Measurements from ENCODE around the gene CCNL2.
"Not testable (repeated sequence)": the region's sequence is repeated elsewhere in the genome, so short reads cannot be mapped to it uniquely, and the experiment has no call there.

CCNL2 gene

DNA sequence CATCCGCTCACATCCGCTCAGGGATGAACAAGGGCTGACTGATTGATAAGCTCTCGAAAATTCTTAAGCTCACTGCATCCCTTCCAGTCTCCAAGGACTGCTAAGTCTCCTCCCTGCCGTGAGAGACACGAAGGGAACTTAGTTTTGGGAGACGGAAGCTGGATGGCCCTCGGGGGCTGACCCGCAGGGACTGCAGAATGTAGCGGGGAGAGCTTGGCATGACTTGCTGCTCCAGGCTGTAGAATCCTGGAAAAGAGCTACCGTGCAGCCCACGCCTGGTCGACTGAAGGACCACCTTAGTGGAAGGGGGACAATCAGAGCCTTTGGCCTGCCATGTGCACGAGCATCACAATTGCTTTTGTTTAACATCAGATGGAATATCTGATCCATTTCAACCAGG lies 16.6 kb upstream of the CCNL2 start:
- TF ChIP-seq EZH2phosphoT487 (IDR thresholded peaks at IDR 0.05; ENCODE audit: borderline replicate concordance): no peak
- TF ChIP-seq, protein P1, sequence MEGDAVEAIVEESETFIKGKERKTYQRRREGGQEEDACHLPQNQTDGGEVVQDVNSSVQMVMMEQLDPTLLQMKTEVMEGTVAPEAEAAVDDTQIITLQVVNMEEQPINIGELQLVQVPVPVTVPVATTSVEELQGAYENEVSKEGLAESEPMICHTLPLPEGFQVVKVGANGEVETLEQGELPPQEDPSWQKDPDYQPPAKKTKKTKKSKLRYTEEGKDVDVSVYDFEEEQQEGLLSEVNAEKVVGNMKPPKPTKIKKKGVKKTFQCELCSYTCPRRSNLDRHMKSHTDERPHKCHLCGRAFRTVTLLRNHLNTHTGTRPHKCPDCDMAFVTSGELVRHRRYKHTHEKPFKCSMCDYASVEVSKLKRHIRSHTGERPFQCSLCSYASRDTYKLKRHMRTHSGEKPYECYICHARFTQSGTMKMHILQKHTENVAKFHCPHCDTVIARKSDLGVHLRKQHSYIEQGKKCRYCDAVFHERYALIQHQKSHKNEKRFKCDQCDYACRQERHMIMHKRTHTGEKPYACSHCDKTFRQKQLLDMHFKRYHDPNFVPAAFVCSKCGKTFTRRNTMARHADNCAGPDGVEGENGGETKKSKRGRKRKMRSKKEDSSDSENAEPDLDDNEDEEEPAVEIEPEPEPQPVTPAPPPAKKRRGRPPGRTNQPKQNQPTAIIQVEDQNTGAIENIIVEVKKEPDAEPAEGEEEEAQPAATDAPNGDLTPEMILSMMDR (conservative IDR thresholded peaks at IDR 0.05; ENCODE audit: low read length): no peak
- Histone ChIP-seq H3K9me3 (ENCODE audit: insufficient read depth, low read depth, low read length) (no peaks in the 10 kb centered on the region; the same call in 1 of the 2 replicates), H2AFZ (ENCODE audit: low read length) (no peak overlapping the region)

DNA sequence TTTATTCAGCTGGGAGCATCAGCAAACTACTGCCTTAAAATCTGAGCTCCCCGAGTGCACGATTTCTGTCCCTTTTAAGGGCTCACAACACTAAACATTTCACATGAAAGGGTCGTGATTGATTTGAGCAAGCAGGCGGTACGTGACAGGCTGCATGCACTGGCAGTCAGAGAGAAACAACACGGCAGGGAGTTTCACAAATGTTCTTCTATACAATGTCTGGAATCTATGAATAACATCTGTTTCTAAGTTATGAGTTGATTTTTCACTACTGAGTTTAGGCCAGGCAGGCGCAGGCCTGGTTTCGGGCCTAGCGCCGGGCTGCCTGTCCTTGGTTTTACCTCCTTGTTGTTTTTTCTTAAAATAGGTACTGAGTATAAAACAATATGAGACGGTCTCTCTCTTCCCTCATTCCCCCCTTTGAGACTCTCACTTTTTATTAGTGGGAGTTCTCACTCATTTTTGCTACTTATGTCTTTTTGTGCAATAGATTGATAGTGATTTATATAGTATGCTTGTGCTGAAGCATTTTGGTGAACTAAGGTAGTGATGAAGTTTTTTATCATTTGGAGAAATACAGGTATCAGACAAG lies 13.3 kb upstream of the CCNL2 start:
- H3K4me1 ChIP-seq (ENCODE audit: insufficient read depth, low read length, poor library complexity, severe bottlenecking); H3K9ac ChIP-seq (ENCODE audit: low read depth, low read length, poor library complexity, severe bottlenecking); H3K9me2 ChIP-seq (replicated peaks; ENCODE audit: low read depth, low read length); H3K4me3 ChIP-seq (ENCODE audit: low read length, poor library complexity, severe bottlenecking); H3K36me3 ChIP-seq (ENCODE audit: insufficient read depth, low read length); H3K9me3 ChIP-seq (ENCODE audit: insufficient read depth, low read depth, low read length); H3F3A ChIP-seq (ENCODE audit: low read depth); H3K4me2 ChIP-seq (ENCODE audit: low read depth, low read length, poor library complexity, severe bottlenecking); H2AFZ ChIP-seq (ENCODE audit: low read length); H3K27me3 ChIP-seq (ENCODE audit: insufficient read depth, low read length, poor library complexity, severe bottlenecking): not testable (repeated sequence)
- Histone ChIP-seq H3K79me2 (ENCODE audit: insufficient read depth, low read length) (peaks cover 24% of the 10 kb centered on the region), H4K20me1 (ENCODE audit: insufficient read depth, low read length, poor library complexity, severe bottlenecking) (peaks cover 16% of the 10 kb centered on the region)

More for the DNA sequence above, 16.6 kb upstream of the CCNL2 start:
- no peak overlapping the region for H3K4me3 ChIP-seq (ENCODE audit: low read length, poor library complexity, severe bottlenecking)
- H3K9ac ChIP-seq (ENCODE audit: low read depth, low read length, poor library complexity, severe bottlenecking): no peak overlapping the region
- no peaks in the 10 kb centered on the region for H3F3A ChIP-seq (ENCODE audit: low read depth)
- H3K9me2 ChIP-seq (replicated peaks; ENCODE audit: low read depth, low read length): no peaks in the 10 kb centered on the region
- no peaks in the 10 kb centered on the region for H3K4me1 ChIP-seq (ENCODE audit: insufficient read depth, low read length, poor library complexity, severe bottlenecking)
- H3K4me2 ChIP-seq (ENCODE audit: low read depth, low read length, poor library complexity, severe bottlenecking): no peak overlapping the region
- H3K27me3 ChIP-seq (ENCODE audit: insufficient read depth, low read length, poor library complexity, severe bottlenecking): no peaks in the 10 kb centered on the region
- no peaks in the 10 kb centered on the region for H3K79me2 ChIP-seq (ENCODE audit: insufficient read depth, low read length)
- no peaks in the 10 kb centered on the region for H3K36me3 ChIP-seq (ENCODE audit: insufficient read depth, low read length)
- no peaks in the 10 kb centered on the region for H4K20me1 ChIP-seq (ENCODE audit: insufficient read depth, low read length, poor library complexity, severe bottlenecking)

DNA sequence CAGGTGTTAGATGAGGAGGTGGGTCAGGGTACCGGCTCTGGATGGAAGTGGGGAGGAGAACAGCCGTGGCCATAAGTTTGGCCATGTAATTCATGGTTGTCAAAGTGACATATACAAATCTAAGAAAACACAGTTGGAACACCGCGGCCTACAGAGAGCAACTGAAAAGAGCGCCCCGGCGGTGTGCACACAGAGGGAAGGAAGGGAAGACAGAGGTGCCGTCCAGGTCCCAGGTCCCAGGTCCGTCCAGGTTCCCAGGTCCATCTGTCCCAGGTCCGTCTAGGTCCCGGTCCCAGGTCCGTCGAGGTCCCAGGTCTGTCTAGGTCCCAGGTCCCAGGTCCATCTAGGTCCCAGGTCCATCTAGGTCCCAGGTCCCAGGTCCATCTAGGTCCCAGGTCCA lies 12.5 kb upstream of the CCNL2 start:
- H3K9ac ChIP-seq (ENCODE audit: low read depth, low read length, poor library complexity, severe bottlenecking): no peak overlapping the region

DNA sequence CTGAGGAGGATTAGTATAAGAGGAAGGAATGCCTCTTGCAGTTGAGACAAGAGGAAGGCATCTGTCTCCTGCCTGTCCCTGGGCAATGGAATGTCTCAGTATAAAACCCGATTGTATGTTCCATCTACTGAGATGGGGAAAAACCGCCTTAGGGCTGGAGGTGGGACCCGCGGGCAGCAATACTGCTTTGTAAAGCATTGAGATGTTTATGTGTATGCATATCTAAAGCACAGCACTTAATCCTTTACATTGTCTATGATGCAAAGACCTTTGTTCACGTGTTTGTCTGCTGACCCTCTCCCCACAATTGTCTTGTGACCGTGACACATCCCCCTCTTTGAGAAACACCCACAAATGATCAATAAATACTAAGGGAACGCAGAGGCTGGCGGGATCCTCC lies 11.1 kb upstream of the CCNL2 start:
- not testable (repeated sequence) for H3K4me3 ChIP-seq (ENCODE audit: low read length, poor library complexity, severe bottlenecking)

More for the DNA sequence above, 12.5 kb upstream of the CCNL2 start:
- H3K9me3 ChIP-seq (ENCODE audit: insufficient read depth, low read depth, low read length): no peaks in the 10 kb centered on the region; the same call in 1 of the 2 replicates
- H3K4me2 ChIP-seq (ENCODE audit: low read depth, low read length, poor library complexity, severe bottlenecking): no peak overlapping the region
- peaks cover 17% of the 10 kb centered on the region for H4K20me1 ChIP-seq (ENCODE audit: insufficient read depth, low read length, poor library complexity, severe bottlenecking)
- peaks cover 6% of the 10 kb centered on the region for H3K4me1 ChIP-seq (ENCODE audit: insufficient read depth, low read length, poor library complexity, severe bottlenecking)
- no peaks in the 10 kb centered on the region for H3F3A ChIP-seq (ENCODE audit: low read depth)
- H3K4me3 ChIP-seq (ENCODE audit: low read length, poor library complexity, severe bottlenecking): no peak overlapping the region
- TF ChIP-seq, protein P1 (conservative IDR thresholded peaks at IDR 0.05; ENCODE audit: low read length): no peak
- TF ChIP-seq EZH2phosphoT487 (IDR thresholded peaks at IDR 0.05; ENCODE audit: borderline replicate concordance): no peak
- no peak overlapping the region for H2AFZ ChIP-seq (ENCODE audit: low read length)
- H3K27me3 ChIP-seq (ENCODE audit: insufficient read depth, low read length, poor library complexity, severe bottlenecking): no peaks in the 10 kb centered on the region
- H3K9me2 ChIP-seq (replicated peaks; ENCODE audit: low read depth, low read length): no peaks in the 10 kb centered on the region
- no peaks in the 10 kb centered on the region for H3K36me3 ChIP-seq (ENCODE audit: insufficient read depth, low read length)
- peaks cover 30% of the 10 kb centered on the region for H3K79me2 ChIP-seq (ENCODE audit: insufficient read depth, low read length)

More for the DNA sequence above, 11.1 kb upstream of the CCNL2 start:
- H3K9ac ChIP-seq (ENCODE audit: low read depth, low read length, poor library complexity, severe bottlenecking); H3F3A ChIP-seq (ENCODE audit: low read depth); H2AFZ ChIP-seq (ENCODE audit: low read length); H3K27me3 ChIP-seq (ENCODE audit: insufficient read depth, low read length, poor library complexity, severe bottlenecking); H3K9me2 ChIP-seq (replicated peaks; ENCODE audit: low read depth, low read length); H3K4me2 ChIP-seq (ENCODE audit: low read depth, low read length, poor library complexity, severe bottlenecking); H3K9me3 ChIP-seq (ENCODE audit: insufficient read depth, low read depth, low read length); H3K36me3 ChIP-seq (ENCODE audit: insufficient read depth, low read length): not testable (repeated sequence)
- H3K4me1 ChIP-seq (ENCODE audit: insufficient read depth, low read length, poor library complexity, severe bottlenecking): peaks cover 18% of the 10 kb centered on the region
- H4K20me1 ChIP-seq (ENCODE audit: insufficient read depth, low read length, poor library complexity, severe bottlenecking): peaks cover 31% of the 10 kb centered on the region
- peaks cover 44% of the 10 kb centered on the region for H3K79me2 ChIP-seq (ENCODE audit: insufficient read depth, low read length)
